ENCODE data around the gene CNTN6. TPM values are rescaled to one million over a fixed set of nuclear protein-coding genes. Genes with fewer than 3 reads are reported as not detected.

The CNTN6 gene
- total and polyA plus RNA-seq, 2 donors, result 0.52 TPM; not detected in 1

DNA sequence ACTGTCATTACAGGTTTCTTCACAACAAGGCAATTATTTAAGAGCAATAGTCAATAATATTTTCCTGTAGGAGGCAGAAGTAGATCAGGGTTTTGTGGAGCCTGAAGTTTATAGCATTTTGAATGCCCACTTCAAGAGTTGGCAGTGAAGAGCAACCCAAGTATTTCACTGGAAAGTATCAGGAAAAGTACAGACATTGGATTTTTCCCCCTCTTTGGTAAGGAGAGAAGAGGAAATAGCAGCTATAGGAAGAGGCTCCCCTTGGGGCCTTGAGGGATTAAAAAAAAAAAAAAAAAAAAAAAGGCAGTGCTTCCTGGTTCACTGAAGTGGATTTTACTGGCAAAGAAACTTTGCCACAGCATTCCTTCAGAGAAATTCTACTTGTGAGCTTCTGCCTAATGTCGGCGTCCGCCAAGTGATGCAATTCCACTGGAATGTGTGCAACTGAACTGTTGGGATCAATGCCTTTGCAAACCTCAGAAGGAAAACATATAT is 5.7 kb upstream of the CNTN6 start:
- no peak overlapping the region for H3K27ac ChIP-seq (ENCODE audit: low read depth in 1 of 2, low read length in 1 of 2)
- no peak overlapping the region for H3K4me3 ChIP-seq (ENCODE audit: low read length in 2 of 2)
- no peak for DNase-seq (ENCODE audit: low read depth in 6 of 9, low spot score in 9 of 9)
- H3K27me3 ChIP-seq (ENCODE audit: control insufficient read depth in 2 of 2, insufficient read depth in 1 of 2, low read length in 1 of 2), result no peaks in the 10 kb centered on the region
- no peaks in the 10 kb centered on the region for H3K9me3 ChIP-seq (ENCODE audit: control insufficient read depth in 2 of 2, insufficient read depth in 1 of 2, low read length in 1 of 2)
- WGBS, result 74% methylated on average over 3 of the region's 3 CpGs
- no peaks in the 10 kb centered on the region for H3K4me1 ChIP-seq (ENCODE audit: control insufficient read depth in 2 of 2, insufficient read depth in 2 of 2, low read length in 2 of 2)
- no peaks in the 10 kb centered on the region for H3K36me3 ChIP-seq (ENCODE audit: control insufficient read depth in 2 of 2, insufficient read depth in 2 of 2, low read length in 1 of 2)

DNA sequence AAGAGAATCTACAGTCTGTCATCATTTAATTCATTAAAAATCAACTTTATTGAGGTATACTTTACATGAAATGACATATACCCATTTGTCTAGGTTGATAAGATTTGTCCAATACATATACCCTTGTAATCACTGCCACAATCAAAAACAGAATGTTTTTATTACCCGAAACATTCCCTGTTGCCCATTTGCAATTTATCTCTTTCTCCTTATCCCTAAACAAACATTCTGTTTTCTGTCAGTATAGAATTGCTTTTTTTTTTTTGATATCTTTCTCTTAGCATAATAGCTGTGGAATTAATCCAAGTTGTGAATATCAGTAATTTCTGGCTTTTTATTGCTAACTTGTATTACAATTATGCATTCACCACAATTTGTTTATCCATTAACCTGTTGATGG is 4.3 kb upstream of the CNTN6 start:
- no peaks in the 10 kb centered on the region for H3K9me3 ChIP-seq (ENCODE audit: control insufficient read depth in 2 of 2, insufficient read depth in 1 of 2, low read length in 1 of 2)
- no peak for DNase-seq (ENCODE audit: low read depth in 6 of 9, low spot score in 9 of 9)
- WGBS, result 97% methylated on average over 1 of the region's 1 CpG

DNA sequence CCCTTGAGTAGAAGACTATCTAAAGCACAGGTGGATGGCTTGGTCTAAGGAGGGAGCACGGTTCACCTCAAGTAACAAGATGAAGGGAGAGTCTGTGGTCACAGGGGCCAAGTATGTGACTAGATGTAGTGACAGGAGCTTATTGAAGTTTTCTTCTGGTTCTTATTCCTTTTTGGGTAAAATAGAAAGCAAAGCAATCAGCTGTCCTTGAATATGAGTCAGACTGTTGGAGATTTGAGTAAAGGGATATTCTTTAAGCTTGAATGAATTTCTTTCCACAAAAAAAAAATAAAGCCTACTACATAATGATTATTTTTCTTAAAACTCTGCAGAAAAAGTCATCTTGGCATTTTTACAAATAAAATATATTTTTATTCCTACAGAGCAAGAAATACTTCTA is 1.5 kb upstream of the CNTN6 start:
- no peak overlapping the region for H3K27ac ChIP-seq (ENCODE audit: low read depth in 1 of 2, low read length in 1 of 2)
- DNase-seq (ENCODE audit: low read depth in 6 of 9, low spot score in 9 of 9), result peak in 2 of 9 donors; percentile 5 to 32
- H3K27me3 ChIP-seq (ENCODE audit: control insufficient read depth in 2 of 2, insufficient read depth in 1 of 2, low read length in 1 of 2), result no peaks in the 10 kb centered on the region
- no peaks in the 10 kb centered on the region for H3K36me3 ChIP-seq (ENCODE audit: control insufficient read depth in 2 of 2, insufficient read depth in 2 of 2, low read length in 1 of 2)
- H3K4me3 ChIP-seq (ENCODE audit: low read length in 2 of 2), result no peak overlapping the region
- H3K9me3 ChIP-seq (ENCODE audit: control insufficient read depth in 2 of 2, insufficient read depth in 1 of 2, low read length in 1 of 2), result no peaks in the 10 kb centered on the region
- 76% methylated on average over 1 of the region's 1 CpG for WGBS
- H3K4me1 ChIP-seq (ENCODE audit: control insufficient read depth in 2 of 2, insufficient read depth in 2 of 2, low read length in 2 of 2), result no peaks in the 10 kb centered on the region

More for the DNA sequence above, 4.3 kb upstream of the CNTN6 start:
- Histone ChIP-seq H3K27ac (ENCODE audit: low read depth in 1 of 2, low read length in 1 of 2) (no peak overlapping the region), H3K36me3 (ENCODE audit: control insufficient read depth in 2 of 2, insufficient read depth in 2 of 2, low read length in 1 of 2) (no peaks in the 10 kb centered on the region), H3K4me3 (ENCODE audit: low read length in 2 of 2) (no peak overlapping the region), H3K4me1 (ENCODE audit: control insufficient read depth in 2 of 2, insufficient read depth in 2 of 2, low read length in 2 of 2) (no peaks in the 10 kb centered on the region), H3K27me3 (ENCODE audit: control insufficient read depth in 2 of 2, insufficient read depth in 1 of 2, low read length in 1 of 2) (no peaks in the 10 kb centered on the region)

DNA sequence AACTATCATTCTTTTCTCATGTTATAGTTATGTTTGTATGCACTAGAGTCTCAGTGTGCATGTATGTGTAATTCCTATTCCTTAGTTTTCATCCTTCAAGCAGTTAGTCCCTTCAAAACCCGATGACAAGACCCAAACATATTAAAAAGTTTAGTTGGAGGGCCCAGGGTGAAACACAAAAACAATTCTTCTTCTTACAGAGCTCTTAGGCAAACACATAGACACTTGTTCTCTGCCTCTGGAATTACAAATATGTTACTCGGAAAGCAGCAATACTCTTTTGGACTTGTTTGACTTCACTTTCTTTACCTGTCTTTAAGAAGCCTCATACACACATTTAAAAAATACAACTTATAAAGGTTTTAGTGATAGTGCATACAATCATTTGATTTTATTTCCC is 763 bp upstream of the CNTN6 start:
- H3K36me3 ChIP-seq (ENCODE audit: control insufficient read depth in 2 of 2, insufficient read depth in 2 of 2, low read length in 1 of 2), result no peaks in the 10 kb centered on the region
- no peak for DNase-seq (ENCODE audit: low read depth in 6 of 9, low spot score in 9 of 9)
- no peaks in the 10 kb centered on the region for H3K9me3 ChIP-seq (ENCODE audit: control insufficient read depth in 2 of 2, insufficient read depth in 1 of 2, low read length in 1 of 2)
- no peaks in the 10 kb centered on the region for H3K27me3 ChIP-seq (ENCODE audit: control insufficient read depth in 2 of 2, insufficient read depth in 1 of 2, low read length in 1 of 2)
- H3K4me3 ChIP-seq (ENCODE audit: low read length in 2 of 2), result no peak overlapping the region
- 87% methylated on average over 2 of the region's 2 CpGs for WGBS
- no peaks in the 10 kb centered on the region for H3K4me1 ChIP-seq (ENCODE audit: control insufficient read depth in 2 of 2, insufficient read depth in 2 of 2, low read length in 2 of 2)
- no peak overlapping the region for H3K27ac ChIP-seq (ENCODE audit: low read depth in 1 of 2, low read length in 1 of 2)

DNA sequence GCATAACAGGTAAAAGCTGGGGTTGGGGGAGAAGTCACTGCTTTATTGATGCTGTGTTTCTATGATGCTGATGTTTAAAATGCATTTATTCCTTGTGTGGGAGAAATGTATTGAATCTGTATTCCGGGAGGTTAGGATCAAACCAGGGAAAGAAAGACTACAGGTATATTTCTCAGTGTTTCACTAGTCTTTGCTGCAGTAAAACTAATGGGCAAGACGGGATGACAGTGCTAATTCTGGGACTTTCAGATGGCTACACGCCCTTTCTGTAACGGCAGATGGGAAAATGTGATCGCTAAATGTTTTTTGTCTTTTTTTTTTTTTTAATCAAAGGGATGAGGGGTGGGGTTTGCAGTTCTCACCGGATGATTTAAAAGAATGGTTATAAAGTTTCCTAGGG is 393 bp downstream of the CNTN6 start:
- no peak overlapping the region for H3K4me3 ChIP-seq (ENCODE audit: low read length in 2 of 2)

DNA sequence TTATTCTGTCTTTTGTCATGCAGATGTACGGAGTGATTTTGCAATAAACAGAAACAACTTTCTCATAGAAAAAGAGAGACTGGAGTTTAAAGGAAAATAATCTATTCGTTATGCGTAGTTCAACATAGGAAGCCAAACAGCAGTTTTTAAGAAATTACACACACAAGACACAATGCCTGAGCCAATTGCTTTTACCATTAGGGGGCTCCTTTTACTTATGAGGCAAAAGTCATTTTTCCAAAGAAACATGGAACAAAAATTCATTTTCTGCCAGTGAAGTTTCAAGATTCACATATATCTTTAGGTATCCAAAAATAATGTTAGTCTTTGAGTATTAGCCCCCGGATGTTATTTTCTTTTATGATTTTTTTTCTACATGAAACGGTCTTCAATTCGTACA is 10.7 kb downstream of the CNTN6 start:
- Histone ChIP-seq H3K4me1 (ENCODE audit: control insufficient read depth in 2 of 2, insufficient read depth in 2 of 2, low read length in 2 of 2) (no peaks in the 10 kb centered on the region), H3K27me3 (ENCODE audit: control insufficient read depth in 2 of 2, insufficient read depth in 1 of 2, low read length in 1 of 2) (no peaks in the 10 kb centered on the region), H3K27ac (ENCODE audit: low read depth in 1 of 2, low read length in 1 of 2) (no peak overlapping the region), H3K9me3 (ENCODE audit: control insufficient read depth in 2 of 2, insufficient read depth in 1 of 2, low read length in 1 of 2) (no peaks in the 10 kb centered on the region), H3K4me3 (ENCODE audit: low read length in 2 of 2) (no peak overlapping the region), H3K36me3 (ENCODE audit: control insufficient read depth in 2 of 2, insufficient read depth in 2 of 2, low read length in 1 of 2) (no peaks in the 10 kb centered on the region)
- no peak for DNase-seq (ENCODE audit: low read depth in 6 of 9, low spot score in 9 of 9)
- WGBS, result 47% methylated on average over 6 of the region's 6 CpGs

More for the DNA sequence above, 393 bp downstream of the CNTN6 start:
- WGBS, result 92% methylated on average over 6 of the region's 6 CpGs
- no peaks in the 10 kb centered on the region for H3K27me3 ChIP-seq (ENCODE audit: control insufficient read depth in 2 of 2, insufficient read depth in 1 of 2, low read length in 1 of 2)
- H3K4me1 ChIP-seq (ENCODE audit: control insufficient read depth in 2 of 2, insufficient read depth in 2 of 2, low read length in 2 of 2), result no peaks in the 10 kb centered on the region
- no peak for DNase-seq (ENCODE audit: low read depth in 6 of 9, low spot score in 9 of 9)
- H3K27ac ChIP-seq (ENCODE audit: low read depth in 1 of 2, low read length in 1 of 2), result no peak overlapping the region
- no peaks in the 10 kb centered on the region for H3K9me3 ChIP-seq (ENCODE audit: control insufficient read depth in 2 of 2, insufficient read depth in 1 of 2, low read length in 1 of 2)
- H3K36me3 ChIP-seq (ENCODE audit: control insufficient read depth in 2 of 2, insufficient read depth in 2 of 2, low read length in 1 of 2), result no peaks in the 10 kb centered on the region

DNA sequence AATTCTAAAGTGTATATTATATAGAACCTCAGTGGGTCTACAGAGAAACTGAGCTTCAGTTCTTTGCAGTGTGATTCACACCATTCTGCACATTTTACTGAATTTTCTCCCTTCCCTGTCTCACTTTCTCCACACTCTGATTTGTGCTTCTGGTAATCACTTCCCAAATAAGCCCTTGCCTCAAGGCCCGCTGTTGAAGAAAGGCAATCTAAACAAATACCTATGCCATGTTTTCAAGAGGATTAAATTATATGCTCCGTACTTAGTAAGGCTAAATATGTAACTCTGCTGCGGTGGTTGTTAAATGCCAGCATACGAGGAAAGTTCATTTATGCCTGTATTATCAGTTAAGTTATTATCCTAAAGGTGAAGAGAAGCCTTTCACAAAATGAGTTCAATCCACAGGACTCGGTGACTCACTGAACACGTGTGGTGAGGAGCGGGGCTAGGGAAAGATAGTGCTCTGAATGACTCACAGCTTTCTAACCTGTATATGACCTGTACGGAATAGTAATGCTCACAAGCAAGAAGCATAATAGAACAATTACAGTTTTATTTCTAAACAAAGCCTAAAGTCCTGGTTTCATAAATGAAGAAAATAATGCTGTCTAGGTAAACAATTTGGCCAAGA is 25.1 kb downstream of the CNTN6 start:
- H3K9me3 ChIP-seq (ENCODE audit: control insufficient read depth in 2 of 2, insufficient read depth in 1 of 2, low read length in 1 of 2), result peaks cover 0 to 6% of the 10 kb centered on the region in 2 donors
- 98% methylated on average over 8 of the region's 8 CpGs for WGBS
- no peaks in the 10 kb centered on the region for H3K36me3 ChIP-seq (ENCODE audit: control insufficient read depth in 2 of 2, insufficient read depth in 2 of 2, low read length in 1 of 2)
- no peak overlapping the region for H3K27ac ChIP-seq (ENCODE audit: low read depth in 1 of 2, low read length in 1 of 2)
- DNase-seq (ENCODE audit: low read depth in 6 of 9, low spot score in 9 of 9), result no peak
- no peak overlapping the region for H3K4me3 ChIP-seq (ENCODE audit: low read length in 2 of 2)
- no peaks in the 10 kb centered on the region for H3K4me1 ChIP-seq (ENCODE audit: control insufficient read depth in 2 of 2, insufficient read depth in 2 of 2, low read length in 2 of 2)
- H3K27me3 ChIP-seq (ENCODE audit: control insufficient read depth in 2 of 2, insufficient read depth in 1 of 2, low read length in 1 of 2), result no peaks in the 10 kb centered on the region

DNA sequence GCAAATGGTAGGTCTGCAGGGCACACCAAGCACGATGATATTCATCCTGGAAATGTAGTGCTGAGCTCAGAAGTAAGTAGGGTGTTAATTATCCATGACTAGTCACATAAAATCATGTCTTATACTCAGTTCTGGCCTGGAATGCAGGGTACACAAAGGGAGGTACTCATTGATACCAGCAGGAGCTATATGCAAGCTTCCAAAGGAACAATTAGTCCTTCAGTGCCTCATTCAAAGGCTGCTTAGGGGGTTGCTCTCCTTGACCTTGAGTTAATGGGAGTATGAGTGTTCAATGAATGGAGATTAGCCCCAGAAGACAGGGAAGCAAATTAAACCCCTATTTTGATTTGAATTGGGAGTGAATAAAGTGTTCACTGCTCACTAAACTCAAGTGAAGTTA is 38.3 kb downstream of the CNTN6 start:
- 70% methylated on average over 1 of the region's 1 CpG for WGBS
- H3K4me3 ChIP-seq (ENCODE audit: low read length in 2 of 2), result no peak overlapping the region
- H3K27ac ChIP-seq (ENCODE audit: low read depth in 1 of 2, low read length in 1 of 2), result no peak overlapping the region
- H3K27me3 ChIP-seq (ENCODE audit: control insufficient read depth in 2 of 2, insufficient read depth in 1 of 2, low read length in 1 of 2), result no peaks in the 10 kb centered on the region
- no peaks in the 10 kb centered on the region for H3K36me3 ChIP-seq (ENCODE audit: control insufficient read depth in 2 of 2, insufficient read depth in 2 of 2, low read length in 1 of 2)
- no peaks in the 10 kb centered on the region for H3K4me1 ChIP-seq (ENCODE audit: control insufficient read depth in 2 of 2, insufficient read depth in 2 of 2, low read length in 2 of 2)
- DNase-seq (ENCODE audit: low read depth in 6 of 9, low spot score in 9 of 9), result no peak
- peaks cover 0 to 2% of the 10 kb centered on the region in 2 donors for H3K9me3 ChIP-seq (ENCODE audit: control insufficient read depth in 2 of 2, insufficient read depth in 1 of 2, low read length in 1 of 2)

DNA sequence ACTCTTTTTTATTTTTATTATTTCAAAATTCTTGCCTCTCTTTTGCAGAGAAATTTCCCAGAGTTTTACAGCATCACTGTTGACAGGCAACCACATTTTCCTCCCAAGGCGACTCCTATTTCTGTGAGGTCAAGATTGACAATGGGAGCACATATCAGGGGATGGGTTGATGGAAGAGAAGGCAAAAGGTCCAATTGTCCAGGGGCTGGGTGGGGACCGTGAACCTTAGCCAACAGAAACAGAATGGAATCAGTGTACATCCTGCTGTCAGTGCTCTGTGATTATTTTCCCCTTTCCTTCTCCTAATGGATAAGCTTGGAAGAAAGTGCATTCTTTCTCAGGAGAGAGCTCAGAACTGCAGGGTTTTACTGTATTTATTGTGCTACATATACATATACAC is 42.4 kb downstream of the CNTN6 start:
- 89% methylated on average over 2 of the region's 2 CpGs for WGBS
- no peak overlapping the region for H3K4me3 ChIP-seq (ENCODE audit: low read length in 2 of 2)
- no peak for DNase-seq (ENCODE audit: low read depth in 6 of 9, low spot score in 9 of 9)
- no peak overlapping the region for H3K27ac ChIP-seq (ENCODE audit: low read depth in 1 of 2, low read length in 1 of 2)
- no peaks in the 10 kb centered on the region for H3K27me3 ChIP-seq (ENCODE audit: control insufficient read depth in 2 of 2, insufficient read depth in 1 of 2, low read length in 1 of 2)
- H3K4me1 ChIP-seq (ENCODE audit: control insufficient read depth in 2 of 2, insufficient read depth in 2 of 2, low read length in 2 of 2), result no peaks in the 10 kb centered on the region
- no peaks in the 10 kb centered on the region for H3K36me3 ChIP-seq (ENCODE audit: control insufficient read depth in 2 of 2, insufficient read depth in 2 of 2, low read length in 1 of 2)
- peaks cover 0 to 2% of the 10 kb centered on the region in 2 donors for H3K9me3 ChIP-seq (ENCODE audit: control insufficient read depth in 2 of 2, insufficient read depth in 1 of 2, low read length in 1 of 2)

All from thymus (tissue), 11 donors.